ENCODE data around the gene RNF182. TPM values are rescaled to one million over a fixed set of nuclear protein-coding genes. Genes with fewer than 3 reads are reported as not detected.
"Not testable (repeated sequence)": the region's sequence is repeated elsewhere in the genome, so short reads cannot be mapped to it uniquely, and the experiment has no call there.

The RNF182 gene
- total RNA-seq, 1 experiment from 2014 or later = 0.20 TPM

DNA sequence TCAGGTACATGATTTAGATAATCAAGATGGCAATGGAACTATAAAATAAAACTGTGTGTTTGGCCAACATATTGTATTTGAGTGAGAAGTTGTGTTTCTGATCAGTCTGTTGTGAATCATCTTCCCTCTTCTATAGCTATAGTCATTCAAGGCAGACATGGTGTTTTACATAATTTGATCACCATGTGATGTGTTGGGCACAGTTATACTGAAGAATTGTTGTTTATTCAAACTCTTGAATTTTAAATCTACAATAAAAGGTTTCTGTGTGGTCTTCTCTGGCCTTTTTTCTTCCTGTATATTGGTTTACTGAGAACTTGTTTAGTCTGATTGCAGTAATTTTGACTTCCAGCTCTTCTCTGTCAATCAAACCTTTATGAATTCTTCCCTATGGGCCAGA lies 4.4 kb downstream of the RNF182 start:
- no peaks in the 10 kb centered on the region for H3K36me3 ChIP-seq
- no peak overlapping the region for H3K4me3 ChIP-seq
- no peaks in the 10 kb centered on the region for H3K27me3 ChIP-seq
- no peak for DNase-seq
- no peaks in the 10 kb centered on the region for H3K9me3 ChIP-seq (replicated peaks)
- H3K4me1 ChIP-seq = no peaks in the 10 kb centered on the region
- no peak overlapping the region for H3K27ac ChIP-seq

DNA sequence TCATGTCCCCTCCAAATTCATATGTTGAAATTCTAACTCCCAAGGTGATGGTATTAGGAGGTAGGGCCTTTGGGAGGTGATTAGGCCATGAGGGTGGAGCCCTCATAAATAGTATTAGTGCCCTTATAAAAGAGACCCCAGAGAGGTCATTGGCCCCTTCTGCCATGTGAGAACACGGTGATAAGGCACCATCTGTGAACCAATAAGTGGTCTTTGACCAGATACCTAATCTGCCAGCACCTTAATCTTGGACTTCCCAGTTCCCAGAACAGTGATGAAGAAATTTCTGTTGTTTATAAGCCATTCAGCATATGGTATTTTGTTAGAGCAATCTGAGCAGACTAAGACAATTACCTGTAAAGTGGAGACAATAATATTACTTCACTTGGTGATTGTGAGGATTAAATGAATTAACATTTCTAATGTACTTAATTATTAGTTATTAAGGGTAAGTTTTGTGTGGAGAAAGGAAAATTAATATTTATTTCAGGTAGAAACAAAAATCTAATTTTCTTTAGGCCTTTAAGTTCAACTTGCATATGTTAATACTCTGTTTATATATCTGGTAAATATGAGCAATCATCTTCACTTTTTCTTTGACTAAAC lies 7.1 kb downstream of the RNF182 start:
- H3K4me1 ChIP-seq = no peaks in the 10 kb centered on the region
- H3K9me3 ChIP-seq (replicated peaks) = no peaks in the 10 kb centered on the region
- no peaks in the 10 kb centered on the region for H3K27me3 ChIP-seq
- no peak overlapping the region for H3K4me3 ChIP-seq
- DNase-seq = no peak
- no peak overlapping the region for H3K27ac ChIP-seq
- no peaks in the 10 kb centered on the region for H3K36me3 ChIP-seq

GRCh38 chr6:13932785-13933184 lies 8.0 kb downstream of the RNF182 start:
- H3K27me3 ChIP-seq = no peaks in the 10 kb centered on the region
- no peak for DNase-seq
- H3K9me3 ChIP-seq (replicated peaks) = no peaks in the 10 kb centered on the region
- H3K4me3 ChIP-seq = no peak overlapping the region
- no peak overlapping the region for H3K27ac ChIP-seq
- no peaks in the 10 kb centered on the region for H3K4me1 ChIP-seq
- H3K36me3 ChIP-seq = no peaks in the 10 kb centered on the region

- Histone ChIP-seq H3K4me3 (no peak overlapping the region), H3K27me3 (no peaks in the 10 kb centered on the region), H3K27ac (no peak overlapping the region), H3K4me1 (no peaks in the 10 kb centered on the region), H3K36me3 (no peaks in the 10 kb centered on the region), H3K9me3 (replicated peaks) (no peaks in the 10 kb centered on the region)
- DNase-seq = no peak
Measured at GRCh38 chr6:13934721-13935120, 10.0 kb downstream of the RNF182 start.

- Histone ChIP-seq H3K4me3 (no peak overlapping the region), H3K27ac (no peak overlapping the region), H3K27me3 (no peaks in the 10 kb centered on the region), H3K9me3 (replicated peaks) (no peaks in the 10 kb centered on the region), H3K4me1 (no peaks in the 10 kb centered on the region), H3K36me3 (no peaks in the 10 kb centered on the region)
- no peak for DNase-seq
Measured at GRCh38 chr6:13935190-13935880, 10.6 kb downstream of the RNF182 start.

GRCh38 chr6:13935881-13936261 lies 11.1 kb downstream of the RNF182 start:
- not testable (repeated sequence) for H3K4me1 ChIP-seq; H3K36me3 ChIP-seq; H3K27ac ChIP-seq; DNase-seq; H3K4me3 ChIP-seq; H3K9me3 ChIP-seq (replicated peaks); H3K27me3 ChIP-seq

DNA sequence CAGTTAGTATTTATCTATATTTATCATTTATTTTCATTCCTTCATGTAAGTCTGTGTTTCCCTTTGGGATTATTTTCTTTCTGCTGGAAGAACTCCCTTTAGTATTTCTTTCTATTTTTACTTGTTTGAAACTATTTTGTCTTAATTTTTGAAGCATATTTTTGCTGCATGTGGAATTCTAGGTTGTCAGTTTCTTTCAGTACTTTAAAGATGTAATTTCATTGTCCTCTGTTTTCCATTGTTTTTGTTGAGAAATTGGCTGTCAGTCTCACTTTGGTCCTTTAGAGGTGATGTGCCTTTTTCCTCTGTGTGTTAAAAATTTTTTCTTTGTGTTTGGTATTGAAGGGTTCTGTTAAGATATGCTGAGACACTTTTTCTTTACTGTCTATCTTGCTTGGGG lies 17.1 kb downstream of the RNF182 start:
- no peak for DNase-seq
- Histone ChIP-seq H3K4me1 (no peaks in the 10 kb centered on the region), H3K27ac (no peak overlapping the region)

DNA sequence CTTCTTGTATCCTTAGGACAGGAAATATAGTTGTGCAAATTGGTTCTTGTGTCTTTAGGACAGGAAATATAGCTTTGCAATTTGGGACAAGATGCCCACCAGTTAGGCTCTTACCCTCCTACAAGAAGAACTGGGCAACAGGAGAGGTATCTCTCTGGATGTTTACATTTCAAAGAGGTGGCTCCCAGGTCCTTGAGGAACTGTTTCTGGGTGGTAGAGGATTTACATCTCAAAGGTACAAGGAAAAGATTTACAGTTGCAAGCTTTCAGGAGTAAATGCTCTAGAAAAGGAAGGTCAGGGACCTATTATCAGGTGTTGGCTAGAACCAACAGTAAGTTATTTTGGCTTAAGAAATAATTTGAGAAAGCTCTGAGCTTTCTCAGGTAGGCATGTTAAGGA lies 19.2 kb downstream of the RNF182 start:
- Histone ChIP-seq H3K27ac (no peak overlapping the region), H3K4me3 (no peak overlapping the region), H3K27me3 (no peaks in the 10 kb centered on the region), H3K4me1 (no peaks in the 10 kb centered on the region), H3K9me3 (replicated peaks) (no peaks in the 10 kb centered on the region), H3K36me3 (no peaks in the 10 kb centered on the region)
- no peak for DNase-seq

More for the DNA sequence above, 17.1 kb downstream of the RNF182 start:
- Histone ChIP-seq H3K9me3 (replicated peaks) (no peaks in the 10 kb centered on the region), H3K27me3 (no peaks in the 10 kb centered on the region), H3K36me3 (no peaks in the 10 kb centered on the region), H3K4me3 (no peak overlapping the region)

GRCh38 chr6:13946506-13946905 lies 21.8 kb downstream of the RNF182 start:
- Histone ChIP-seq H3K4me1 (no peaks in the 10 kb centered on the region), H3K9me3 (replicated peaks) (no peaks in the 10 kb centered on the region), H3K27ac (no peak overlapping the region), H3K36me3 (no peaks in the 10 kb centered on the region), H3K4me3 (no peak overlapping the region), H3K27me3 (no peaks in the 10 kb centered on the region)
- no peak for DNase-seq

DNA sequence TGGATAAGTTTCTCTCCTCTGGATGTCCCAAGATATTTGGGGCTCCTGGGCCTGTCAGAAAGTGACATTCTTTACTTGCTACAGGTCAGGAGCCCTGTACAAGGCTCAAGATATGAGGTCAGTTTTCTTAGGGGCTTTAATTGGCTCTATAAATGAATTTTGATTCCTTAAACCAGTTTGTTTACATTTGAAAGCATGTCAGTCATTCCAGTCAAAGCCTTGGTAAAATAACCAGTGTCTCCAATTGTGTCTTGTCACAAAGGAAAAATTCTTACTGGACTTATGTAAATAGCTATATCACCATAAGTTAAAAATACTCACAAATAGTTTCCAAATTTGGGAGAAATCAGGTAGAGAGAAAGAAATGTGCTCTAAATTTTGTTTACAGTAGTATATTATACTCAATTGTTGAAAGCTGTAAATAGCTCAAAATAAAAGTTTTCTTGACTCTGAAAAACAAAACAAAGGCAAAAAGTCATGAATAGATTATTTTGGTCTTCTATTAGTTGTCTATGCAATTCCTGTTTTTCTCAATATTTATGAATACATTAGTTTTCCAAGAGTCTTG lies 22.9 kb downstream of the RNF182 start:
- no peak for DNase-seq

DNA sequence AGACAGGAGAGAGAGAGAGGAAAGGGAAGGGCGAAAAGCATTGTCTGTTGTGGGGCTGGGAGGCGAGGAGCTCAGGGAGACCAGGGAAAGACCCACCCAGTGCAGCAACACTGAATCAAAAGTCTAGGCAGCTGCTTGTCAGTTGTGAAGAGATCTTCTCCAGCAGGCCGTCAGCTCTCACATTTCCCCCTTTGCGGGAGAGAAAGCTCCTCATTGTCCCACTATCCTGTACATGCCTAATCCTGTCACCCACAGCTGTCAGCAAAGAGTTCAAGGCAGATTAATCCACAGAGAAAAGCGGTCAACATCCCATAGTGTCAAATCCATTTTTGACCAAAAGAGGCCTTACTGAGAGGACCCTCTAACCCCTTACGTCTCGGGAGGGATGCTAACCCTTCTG lies 27.3 kb downstream of the RNF182 start:
- H3K27me3 ChIP-seq = no peaks in the 10 kb centered on the region
- H3K36me3 ChIP-seq = no peaks in the 10 kb centered on the region
- H3K9me3 ChIP-seq (replicated peaks) = no peaks in the 10 kb centered on the region
- peak; percentile 12 to 54 for DNase-seq
- H3K4me3 ChIP-seq = no peak overlapping the region
- H3K4me1 ChIP-seq = no peaks in the 10 kb centered on the region
- H3K27ac ChIP-seq = no peak overlapping the region

More for the DNA sequence above, 22.9 kb downstream of the RNF182 start:
- H3K4me3 ChIP-seq = no peak overlapping the region
- no peaks in the 10 kb centered on the region for H3K27me3 ChIP-seq
- no peaks in the 10 kb centered on the region for H3K36me3 ChIP-seq
- H3K27ac ChIP-seq = no peak overlapping the region
- no peaks in the 10 kb centered on the region for H3K4me1 ChIP-seq
- no peaks in the 10 kb centered on the region for H3K9me3 ChIP-seq (replicated peaks)

DNA sequence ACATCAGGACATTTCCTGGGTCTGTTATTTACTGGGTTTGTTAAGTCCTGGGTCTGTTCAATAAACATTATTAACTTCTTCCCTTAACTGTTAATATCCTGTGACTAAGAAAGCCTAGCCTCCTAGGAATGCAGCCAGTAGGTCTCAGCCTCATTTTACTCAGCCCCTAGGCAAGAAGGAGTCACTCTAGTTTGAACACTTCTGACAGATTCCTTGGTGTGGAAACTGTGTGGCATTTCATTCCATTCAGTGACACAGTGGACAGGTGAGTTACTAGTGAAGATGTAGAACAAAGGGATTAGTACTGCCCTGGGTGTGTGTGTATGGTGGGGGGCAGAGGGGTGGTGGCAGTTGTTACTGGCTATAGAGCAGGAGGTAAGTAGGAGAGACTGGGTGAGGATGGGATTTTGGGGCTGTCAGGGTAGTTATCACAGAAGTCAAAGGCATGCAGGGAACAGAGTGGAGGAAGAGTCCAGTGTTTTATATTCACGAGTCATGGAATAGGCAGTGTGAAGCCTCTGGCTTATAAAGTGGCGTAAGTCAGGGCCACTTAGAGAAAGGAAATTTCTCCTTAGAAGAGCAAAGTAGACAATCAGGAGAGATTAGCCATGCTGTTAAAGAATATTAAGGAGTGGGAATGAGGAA lies 28.4 kb downstream of the RNF182 start:
- no peak for DNase-seq
- H3K27ac ChIP-seq = no peak overlapping the region
- H3K27me3 ChIP-seq = no peaks in the 10 kb centered on the region
- H3K4me1 ChIP-seq = no peaks in the 10 kb centered on the region
- H3K4me3 ChIP-seq = no peak overlapping the region
- no peaks in the 10 kb centered on the region for H3K36me3 ChIP-seq
- no peaks in the 10 kb centered on the region for H3K9me3 ChIP-seq (replicated peaks)

GRCh38 chr6:13965582-13966127 lies 40.9 kb downstream of the RNF182 start:
- Histone ChIP-seq H3K4me1 (no peaks in the 10 kb centered on the region), H3K27me3 (no peaks in the 10 kb centered on the region), H3K4me3 (no peak overlapping the region), H3K9me3 (replicated peaks) (no peaks in the 10 kb centered on the region), H3K36me3 (no peaks in the 10 kb centered on the region), H3K27ac (no peak overlapping the region)
- no peak for DNase-seq

DNA sequence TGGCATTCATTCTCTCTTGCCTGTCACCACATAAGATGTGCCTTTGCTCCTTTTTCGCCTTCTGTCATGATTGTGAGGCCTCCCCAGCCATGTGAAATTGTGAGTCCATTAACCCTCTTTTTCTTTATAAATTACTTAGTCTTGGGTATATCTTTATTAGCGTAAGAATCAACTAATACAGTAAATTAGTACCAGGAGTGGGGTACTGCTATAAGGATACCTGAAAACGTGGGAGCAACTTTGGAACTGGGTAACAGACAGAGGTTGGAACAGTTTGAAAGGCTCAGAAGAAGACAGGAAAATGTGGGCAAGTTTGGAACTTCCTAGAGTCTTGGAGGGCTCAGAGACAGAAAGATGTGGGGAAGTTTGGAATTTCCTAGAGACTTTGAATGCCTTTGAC lies 46.6 kb downstream of the RNF182 start:
- Histone ChIP-seq H3K27me3 (no peaks in the 10 kb centered on the region), H3K27ac (no peak overlapping the region), H3K4me3 (no peak overlapping the region), H3K36me3 (no peaks in the 10 kb centered on the region), H3K9me3 (replicated peaks) (no peaks in the 10 kb centered on the region), H3K4me1 (no peaks in the 10 kb centered on the region)
- no peak for DNase-seq

DNA sequence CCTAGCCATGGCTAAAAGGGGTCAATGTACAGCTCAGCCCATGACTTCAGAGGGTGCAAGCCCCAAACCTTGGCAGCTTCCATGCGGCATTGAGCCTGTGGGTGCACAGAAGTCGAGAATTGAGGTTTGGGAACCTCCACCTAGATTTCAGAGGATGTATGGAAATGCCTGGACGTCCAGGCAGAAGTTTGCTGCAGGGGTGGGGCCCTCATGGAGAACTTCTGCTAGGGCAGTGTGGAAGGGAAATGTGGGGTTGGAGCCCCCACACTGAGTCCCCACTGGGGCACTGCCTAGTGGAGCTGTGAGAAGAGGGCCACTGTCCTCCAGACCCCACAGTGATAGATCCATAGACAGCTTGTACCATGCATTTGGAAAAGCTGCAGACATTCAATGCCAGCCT lies 47.9 kb downstream of the RNF182 start:
- H3K27me3 ChIP-seq; H3K9me3 ChIP-seq (replicated peaks): not testable (repeated sequence)

More for the DNA sequence above, 47.9 kb downstream of the RNF182 start:
- DNase-seq, H3K4me1 ChIP-seq, H3K4me3 ChIP-seq, H3K36me3 ChIP-seq, H3K27ac ChIP-seq: not testable (repeated sequence)

All from SJCRH30 (cell line).